GM12892 (cell line): ENCODE results near the gene FMOD.

Experiments used
- POLR2A ChIP-seq: IDR thresholded peaks from 2 replicates; pipeline ENCODE4 v1.6.1; 2011; ENCODE audit warnings: low read depth, low read length, control low read depth
- POLR2AphosphoS5 ChIP-seq: IDR thresholded peaks from 2 replicates; pipeline ENCODE4 v1.6.1; 2011; ENCODE audit warnings: low read depth, low read length, control low read depth

DNA sequence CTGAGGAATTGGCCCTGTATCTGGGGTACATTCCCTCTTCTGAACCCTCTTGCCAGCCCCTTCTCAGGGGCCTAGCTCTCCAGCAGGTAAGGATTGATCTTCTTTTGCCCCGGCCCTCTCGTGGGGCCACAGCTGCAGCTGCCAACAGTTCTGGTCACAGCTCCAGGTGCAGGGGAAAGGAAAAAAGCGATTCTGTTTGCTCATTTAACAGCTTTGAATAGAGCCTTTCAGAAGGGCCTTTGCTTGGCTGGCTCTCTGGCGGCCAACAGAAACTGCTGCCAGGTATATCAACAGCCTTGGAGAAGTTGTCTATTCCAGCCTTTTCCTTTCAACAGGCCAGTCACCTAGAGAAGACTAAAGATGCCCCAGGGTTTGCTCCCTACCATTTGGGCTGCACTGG is 16.1 kb upstream of the FMOD start:
- TF ChIP-seq POLR2AphosphoS5: no peak
- TF ChIP-seq POLR2A: no peak
